NK-92 treated with Interleukin-12 subunit alpha and Interleukin-12 subunit beta, amount 100 ng/mL, for 24 hours (cell line): Measurements from ENCODE around the gene SYNGR1.
"Not testable (repeated sequence)": the region's sequence is repeated elsewhere in the genome, so short reads cannot be mapped to it uniquely, and the experiment has no call there.

Source experiments
- DNase-seq: peaks from one replicate; lab custom pipeline; 2025; lab: John Stamatoyannopoulos, UW

Gene SYNGR1

GRCh38 chr22:39351689-39352214 is 2.0 kb downstream of the SYNGR1 start:
- DNase-seq = no peak

- DNase-seq = no peak
Measured at GRCh38 chr22:39352306-39352891, 2.6 kb downstream of the SYNGR1 start.

- no peak for DNase-seq
Measured at GRCh38 chr22:39353346-39353745, 3.6 kb downstream of the SYNGR1 start.

- DNase-seq = no peak
Measured at GRCh38 chr22:39355080-39355479, 5.3 kb downstream of the SYNGR1 start.

GRCh38 chr22:39355805-39356204 is 6.0 kb downstream of the SYNGR1 start:
- not testable (repeated sequence) for DNase-seq

- no peak for DNase-seq
Measured at GRCh38 chr22:39356464-39356863, 6.7 kb downstream of the SYNGR1 start.

- DNase-seq = not testable (repeated sequence)
Measured at GRCh38 chr22:39357110-39358108, 7.6 kb downstream of the SYNGR1 start.

- not testable (repeated sequence) for DNase-seq
Measured at GRCh38 chr22:39358197-39358596, 8.4 kb downstream of the SYNGR1 start.

GRCh38 chr22:39359659-39360195 is 9.9 kb downstream of the SYNGR1 start:
- DNase-seq = no peak

GRCh38 chr22:39360242-39360641 is 10.5 kb downstream of the SYNGR1 start:
- DNase-seq = no peak

- DNase-seq = no peak
Measured at GRCh38 chr22:39360674-39361413, 11.1 kb downstream of the SYNGR1 start.

- no peak for DNase-seq
Measured at GRCh38 chr22:39361496-39361895, 11.7 kb downstream of the SYNGR1 start.

GRCh38 chr22:39362271-39362670 is 12.5 kb downstream of the SYNGR1 start:
- no peak for DNase-seq

- DNase-seq = no peak
Measured at GRCh38 chr22:39362932-39363331, 13.1 kb downstream of the SYNGR1 start.

GRCh38 chr22:39363751-39364515 is 14.1 kb downstream of the SYNGR1 start:
- DNase-seq = no peak

GRCh38 chr22:39364714-39365491 is 15.1 kb downstream of the SYNGR1 start:
- no peak for DNase-seq

GRCh38 chr22:39365492-39365780 is 15.6 kb downstream of the SYNGR1 start:
- DNase-seq = no peak

- DNase-seq = no peak
Measured at GRCh38 chr22:39367035-39367434, 17.2 kb downstream of the SYNGR1 start.

- no peak for DNase-seq
Measured at GRCh38 chr22:39368461-39368911, 18.7 kb downstream of the SYNGR1 start.

GRCh38 chr22:39369186-39369585 is 19.4 kb downstream of the SYNGR1 start:
- no peak for DNase-seq

GRCh38 chr22:39369586-39369985 is 19.8 kb downstream of the SYNGR1 start:
- DNase-seq = no peak
